Glutamatergic neuron (in vitro differentiated cells): ENCODE data around the gene MGRN1. TPM values are rescaled to one million over a fixed set of nuclear protein-coding genes. Genes with fewer than 3 reads are reported as not detected.

Experiments used
- DNase-seq: peaks from one replicate; pipeline ENCODE4 v3.0.0; 2022
- H3K27ac Mint-ChIP-seq: one replicate; pipeline ENCODE4 v1.8.0; 2020; ENCODE audit warnings: mild to moderate bottlenecking, mixed read lengths, inconsistent platforms; ENCODE audit not compliant: unreplicated experiment
- H3K27me3 Mint-ChIP-seq: one replicate; pipeline ENCODE4 v1.8.0; 2020; ENCODE audit warnings: mild to moderate bottlenecking, moderate library complexity, mixed read lengths, inconsistent platforms; ENCODE audit not compliant: unreplicated experiment
- H3K36me3 Mint-ChIP-seq: one replicate; pipeline ENCODE4 v1.8.0; 2020; ENCODE audit warnings: mild to moderate bottlenecking, mixed read lengths, inconsistent platforms; ENCODE audit not compliant: unreplicated experiment
- H3K4me1 Mint-ChIP-seq: one replicate; pipeline ENCODE4 v1.8.0; 2020; ENCODE audit warnings: mild to moderate bottlenecking, low read depth, mixed read lengths, inconsistent platforms; ENCODE audit not compliant: unreplicated experiment
- H3K4me3 Mint-ChIP-seq: one replicate; pipeline ENCODE4 v1.8.0; 2020; ENCODE audit warnings: mild to moderate bottlenecking, mixed read lengths, inconsistent platforms; ENCODE audit not compliant: unreplicated experiment
- H3K9me3 Mint-ChIP-seq: one replicate; pipeline ENCODE4 v1.8.0; 2020; ENCODE audit warnings: mild to moderate bottlenecking, moderate library complexity, mixed read lengths, inconsistent platforms; ENCODE audit not compliant: unreplicated experiment
- CTCF ChIP-seq: fragments of 200-600 bp; sonication (generic); IDR thresholded peaks from one replicate; pipeline ENCODE4 v1.5.0; 2021; ENCODE audit not compliant: partially characterized antibody, unreplicated experiment
- total RNA-seq: library from RNA; stranded (reverse); fragmentation: NEBNext Ultra II Directional; extraction: Animal tissue kit (Norgen Biotek cat#: 25700); gene quantifications from one replicate; pipeline ENCODE4 v1.2.1, GENCODE V29; 2021; ENCODE audit not compliant: unreplicated experiment

MGRN1 gene
- total RNA-seq, 1 donor from 2014 or later: 150 TPM

DNA sequence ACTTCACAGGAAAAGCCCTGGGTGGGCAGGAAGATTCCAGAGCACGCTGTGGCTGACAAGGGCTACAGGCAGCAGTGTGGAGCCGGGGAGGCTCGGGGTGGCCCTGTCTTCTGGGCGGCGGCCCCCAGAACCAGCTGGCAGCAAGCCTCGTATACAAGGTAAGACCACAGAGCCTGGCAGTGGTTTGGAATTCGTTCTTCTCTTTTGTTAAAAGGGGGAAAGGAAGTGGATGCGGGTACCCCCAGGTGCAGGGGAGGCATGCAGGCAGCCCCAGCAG, 16.0 kb upstream of the MGRN1 start:
- peaks cover 7% of the 10 kb centered on the region for H3K27me3 Mint-ChIP-seq
- no peak for DNase-seq
- no peak overlapping the region for H3K27ac Mint-ChIP-seq
- no peaks in the 10 kb centered on the region for H3K36me3 Mint-ChIP-seq
- TF ChIP-seq CTCF: no peak
- H3K4me3 Mint-ChIP-seq: no peak overlapping the region
- no peaks in the 10 kb centered on the region for H3K9me3 Mint-ChIP-seq
- peaks cover 3% of the 10 kb centered on the region for H3K4me1 Mint-ChIP-seq

- no peaks in the 10 kb centered on the region for H3K36me3 Mint-ChIP-seq
- peaks cover 7% of the 10 kb centered on the region for H3K27me3 Mint-ChIP-seq
- TF ChIP-seq CTCF: no peak
- H3K4me3 Mint-ChIP-seq: no peak overlapping the region
- peaks cover 3% of the 10 kb centered on the region for H3K4me1 Mint-ChIP-seq
- no peaks in the 10 kb centered on the region for H3K9me3 Mint-ChIP-seq
- H3K27ac Mint-ChIP-seq: no peak overlapping the region
- DNase-seq: no peak
Measured at GRCh38 chr16:4609200-4610010, 15.2 kb upstream of the MGRN1 start.

- Mint-ChIP-seq H3K36me3 (no peaks in the 10 kb centered on the region), H3K27ac (no peak overlapping the region), H3K4me1 (peaks cover 3% of the 10 kb centered on the region), H3K27me3 (peaks cover 4% of the 10 kb centered on the region), H3K9me3 (no peaks in the 10 kb centered on the region), H3K4me3 (no peak overlapping the region)
- DNase-seq: peak; percentile 62
- TF ChIP-seq CTCF: no peak
Measured at GRCh38 chr16:4610011-4611005, 14.3 kb upstream of the MGRN1 start.

- Mint-ChIP-seq H3K9me3 (peaks cover 4% of the 10 kb centered on the region), H3K36me3 (no peaks in the 10 kb centered on the region), H3K27me3 (peaks cover 10% of the 10 kb centered on the region), H3K4me3 (peak overlapping the region; percentile 25), H3K27ac (peak overlapping the region; percentile 52), H3K4me1 (peaks cover 4% of the 10 kb centered on the region)
- DNase-seq: no peak
- no peak for TF ChIP-seq CTCF
Measured at GRCh38 chr16:4611337-4612021, 13.1 kb upstream of the MGRN1 start.
